Measurements from ENCODE around the gene FNDC10. TPM values are rescaled to one million over a fixed set of nuclear protein-coding genes. Genes with fewer than 3 reads are reported as not detected.

FNDC10 gene
- total RNA-seq, 1 donor from 2014 or later: 2.5 TPM

GRCh38 chr1:1550087-1550486, 49.8 kb downstream of the FNDC10 start:
- Histone ChIP-seq H3K36me3 (no peaks in the 10 kb centered on the region), H3K4me3 (no peak overlapping the region), H3K27me3 (no peaks in the 10 kb centered on the region), H3F3A (ENCODE audit: low read depth) (no peaks in the 10 kb centered on the region), H3K9ac (no peak overlapping the region), H3K27ac (no peak overlapping the region), H3K4me2 (no peak overlapping the region), H3K9me3 (ENCODE audit: low read depth) (no peaks in the 10 kb centered on the region), H3K4me1 (no peaks in the 10 kb centered on the region), H3K79me2 (ENCODE audit: low read depth) (peaks cover 30% of the 10 kb centered on the region), H4K20me1 (ENCODE audit: low read depth) (peaks cover 21% of the 10 kb centered on the region), H2AFZ (replicated peaks) (no peak overlapping the region)
- Mint-ChIP-seq H3K4me1 (peaks cover 4% of the 10 kb centered on the region), H3K9me3 (no peaks in the 10 kb centered on the region), H3K4me3 (no peak overlapping the region), H3K36me3 (no peaks in the 10 kb centered on the region), H3K27ac (no peak overlapping the region), H3K27me3 (ENCODE audit: insufficient read depth, low read depth) (peaks cover 7% of the 10 kb centered on the region)
- DNase-seq (ENCODE audit: low spot score): no peak
- TF ChIP-seq CTCF (IDR thresholded peaks at IDR 0.05): no peak
- no peak for TF ChIP-seq EZH2phosphoT487 (IDR thresholded peaks at IDR 0.05)
- TF ChIP-seq EZH2 (IDR thresholded peaks at IDR 0.05): no peak

GRCh38 chr1:1548591-1548990, 51.3 kb downstream of the FNDC10 start:
- no peak overlapping the region for H3K27ac Mint-ChIP-seq
- Histone ChIP-seq H3K4me3 (no peak overlapping the region), H2AFZ (replicated peaks) (no peak overlapping the region), H4K20me1 (ENCODE audit: low read depth) (peaks cover 18% of the 10 kb centered on the region), H3K9me3 (ENCODE audit: low read depth) (no peaks in the 10 kb centered on the region), H3K9ac (no peak overlapping the region), H3K36me3 (no peaks in the 10 kb centered on the region), H3K79me2 (ENCODE audit: low read depth) (peaks cover 30% of the 10 kb centered on the region), H3K27ac (no peak overlapping the region), H3K4me2 (no peak overlapping the region), H3K27me3 (no peaks in the 10 kb centered on the region), H3K4me1 (no peaks in the 10 kb centered on the region), H3F3A (ENCODE audit: low read depth) (no peaks in the 10 kb centered on the region)
- TF ChIP-seq EZH2 (IDR thresholded peaks at IDR 0.05): no peak
- TF ChIP-seq CTCF (IDR thresholded peaks at IDR 0.05): no peak
- no peak for TF ChIP-seq EZH2phosphoT487 (IDR thresholded peaks at IDR 0.05)
- no peak for DNase-seq (ENCODE audit: low spot score)
- no peaks in the 10 kb centered on the region for H3K9me3 Mint-ChIP-seq
- H3K4me1 Mint-ChIP-seq: no peaks in the 10 kb centered on the region
- H3K36me3 Mint-ChIP-seq: peaks cover 2% of the 10 kb centered on the region
- H3K27me3 Mint-ChIP-seq (ENCODE audit: insufficient read depth, low read depth): peaks cover 7% of the 10 kb centered on the region
- no peak overlapping the region for H3K4me3 Mint-ChIP-seq

Other genes starting within 250 kb of the FNDC10 start
- gene MXRA8, start 241.6 kb downstream of the FNDC10 start, total RNA-seq (ENCODE audit: low replicate concordance): 6.8 and 24.0 TPM in 2 replicates
- 26.4 and 82.2 TPM in 2 replicates for gene AURKAIP1, start 224.9 kb downstream of the FNDC10 start, total RNA-seq (ENCODE audit: low replicate concordance)
- gene CCNL2, start 200.8 kb downstream of the FNDC10 start, total RNA-seq (ENCODE audit: low replicate concordance): 143 and 198 TPM in 2 replicates
- 89.0 and 96.1 TPM in 2 replicates for gene MRPL20, start 192.8 kb downstream of the FNDC10 start, total RNA-seq (ENCODE audit: low replicate concordance)
- gene ANKRD65, start 178.9 kb downstream of the FNDC10 start, total RNA-seq (ENCODE audit: low replicate concordance): 0.15 and 1.7 TPM in 2 replicates
- gene VWA1, start 164.4 kb downstream of the FNDC10 start, total RNA-seq (ENCODE audit: low replicate concordance): 2.4 and 7.0 TPM in 2 replicates
- gene ATAD3C, start 150.4 kb downstream of the FNDC10 start, total RNA-seq (ENCODE audit: low replicate concordance): not detected in 2 replicates
- 9.3 and 21.1 TPM in 2 replicates for gene ATAD3B, start 128.4 kb downstream of the FNDC10 start, total RNA-seq (ENCODE audit: low replicate concordance)
- gene ATAD3A, start 88.0 kb downstream of the FNDC10 start, total RNA-seq (ENCODE audit: low replicate concordance): 7.8 and 25.1 TPM in 2 replicates
- 8.0 and 13.3 TPM in 2 replicates for gene TMEM240, start 59.5 kb downstream of the FNDC10 start, total RNA-seq (ENCODE audit: low replicate concordance)
- 82.5 and 94.1 TPM in 2 replicates for gene SSU72, start 25.3 kb downstream of the FNDC10 start, total RNA-seq (ENCODE audit: low replicate concordance)
- 7.5 and 71.6 TPM in 2 replicates for gene MIB2, start 15.4 kb upstream of the FNDC10 start, total RNA-seq (ENCODE audit: low replicate concordance)
- 4.2 and 4.7 TPM in 2 replicates for gene MMP23B, start 32.0 kb upstream of the FNDC10 start, total RNA-seq (ENCODE audit: low replicate concordance)
- gene CDK11B, start 58.9 kb upstream of the FNDC10 start, total RNA-seq (ENCODE audit: low replicate concordance): 12.6 and 16.9 TPM in 2 replicates
- gene SLC35E2B, start 92.7 kb upstream of the FNDC10 start, total RNA-seq (ENCODE audit: low replicate concordance): 49.4 and 71.6 TPM in 2 replicates
- gene CDK11A, start 124.2 kb upstream of the FNDC10 start, total RNA-seq (ENCODE audit: low replicate concordance): 6.6 and 16.6 TPM in 2 replicates
- gene NADK, start 178.3 kb upstream of the FNDC10 start, total RNA-seq (ENCODE audit: low replicate concordance): 37.8 and 56.9 TPM in 2 replicates

All from neural progenitor cell (in vitro differentiated cells).